K562 treated with DMSO at 1 percent for 12 hours (cell line): ENCODE results near the gene TEX22. TPM values are rescaled to one million over a fixed set of nuclear protein-coding genes. Genes with fewer than 3 reads are reported as not detected.

Source experiments
- total RNA-seq: library from RNA; unstranded; fragments of 300-600 nt; gene quantifications from 2 replicates; pipeline ENCODE4 v1.2.3, GENCODE V29; 2022; ENCODE audit not compliant: insufficient read depth

The TEX22 gene
- total RNA-seq = not detected in 2 replicates

GRCh38 chr14:105398044-105398725 is at the start of gene TEX22:
TEX22 (plus strand) TSS chr14:105398538; CDS start chr14:105399341, 803 bp downstream.

GRCh38 chr14:105419195-105420091 is 21.1 kb downstream of the TEX22 start, which contains the start of gene MTA1:
MTA1 (plus strand) TSS chr14:105419827; CDS start chr14:105420036, 209 bp downstream.

Other genes starting within 250 kb of the TEX22 start
- 8.2 and 12.5 TPM in 2 replicates for gene JAG2, start 229.8 kb upstream of the TEX22 start, total RNA-seq
- 30.6 and 34.5 TPM in 2 replicates for gene NUDT14, start 217.2 kb upstream of the TEX22 start, total RNA-seq
- not detected in 2 replicates for gene BTBD6, start 150.0 kb upstream of the TEX22 start, total RNA-seq
- 19.1 and 24.2 TPM in 2 replicates for gene BRF1, start 97.5 kb upstream of the TEX22 start, total RNA-seq
- gene PACS2, start 83.8 kb upstream of the TEX22 start, total RNA-seq = 17.6 and 27.3 TPM in 2 replicates
- 42.7 and 65.7 TPM in 2 replicates for gene MTA1, start 21.3 kb downstream of the TEX22 start, total RNA-seq
- 2.8 and 3.1 TPM in 2 replicates for gene CRIP2, start 76.3 kb downstream of the TEX22 start, total RNA-seq
- not detected in 2 replicates for gene CRIP1, start 88.3 kb downstream of the TEX22 start, total RNA-seq
- 25.6 and 29.7 TPM in 2 replicates for gene TEDC1, start 92.7 kb downstream of the TEX22 start, total RNA-seq
- 0.59 TPM in 1 of 2 replicates, not detected in the other for gene TMEM121, start 128.0 kb downstream of the TEX22 start, total RNA-seq